Effector CD4-positive, alpha-beta T cell (primary cell): Measurements from ENCODE around the gene RAD52.

Experiments used
- DNase-seq: peaks from one replicate; pipeline ENCODE4 v3.0.0-alpha.2; 2020

RAD52 gene

DNA sequence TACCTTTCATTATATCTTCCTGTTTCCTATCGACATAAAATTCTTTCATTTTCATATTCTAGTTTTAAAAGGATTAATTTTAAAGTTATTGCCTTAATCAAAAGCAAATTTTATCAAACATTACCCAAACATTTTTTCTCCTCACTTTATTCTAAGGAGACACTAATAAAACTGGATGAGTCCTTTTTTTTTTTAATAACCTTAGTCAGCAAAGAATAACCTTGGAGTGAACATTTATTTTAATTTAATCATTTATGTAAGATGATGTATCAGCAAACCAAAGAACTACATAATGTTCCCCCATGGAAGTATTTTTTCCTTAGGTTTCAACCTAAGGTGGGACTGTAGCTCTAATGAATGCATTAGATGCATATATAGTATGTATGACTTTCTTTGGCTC lies 83.9 kb downstream of the RAD52 start:
- no peak for DNase-seq

DNA sequence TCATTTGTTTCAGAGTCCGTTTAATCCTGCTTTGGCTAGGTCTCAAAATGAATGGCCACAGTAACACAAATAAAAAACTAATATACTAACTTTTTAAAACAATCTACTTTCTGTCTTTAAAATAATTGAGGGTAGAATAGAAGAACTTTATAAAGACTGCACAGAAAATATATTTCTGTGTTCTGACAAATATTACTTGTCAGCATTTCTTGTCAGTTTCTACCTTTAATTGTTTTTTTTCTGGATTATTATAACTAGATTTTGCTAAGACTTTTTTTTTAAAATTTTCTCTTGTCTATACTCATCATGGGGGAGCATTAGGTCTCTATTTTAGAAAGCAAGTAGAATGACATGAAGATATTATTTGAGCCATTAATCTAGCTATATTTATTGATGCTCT lies 86.2 kb downstream of the RAD52 start:
- DNase-seq = no peak

DNA sequence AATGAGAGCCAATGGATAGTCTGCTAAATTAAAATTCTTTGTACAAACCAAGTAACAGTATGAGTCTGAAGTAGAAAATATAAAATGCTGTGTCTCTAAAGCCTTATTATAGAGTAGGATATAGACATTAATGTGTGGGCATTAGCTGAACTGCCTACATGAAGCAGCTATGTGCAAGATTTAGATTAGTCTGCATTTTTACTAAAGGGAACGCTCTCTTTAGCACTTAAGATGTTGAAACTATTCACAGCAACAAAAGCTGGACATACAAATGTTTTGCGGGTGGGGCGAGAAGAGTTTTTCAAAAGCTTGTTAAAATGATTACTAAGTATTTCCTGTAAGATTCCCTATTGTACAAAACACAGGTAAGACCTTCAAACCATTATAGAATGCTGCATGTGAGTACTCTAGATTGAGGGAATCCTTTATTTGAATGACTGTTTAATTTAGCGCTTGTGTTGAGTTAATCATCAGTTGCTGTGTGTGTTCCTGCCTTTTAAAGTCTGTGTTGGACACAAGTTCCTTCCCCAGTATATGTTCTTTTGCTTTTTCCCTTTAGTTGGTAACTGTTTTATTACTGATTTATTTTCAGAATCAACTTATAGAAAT lies 87.1 kb downstream of the RAD52 start:
- no peak for DNase-seq
